IPS DF 6.9 (cell line): ENCODE measurements around the gene AGTPBP1.
"Not testable (repeated sequence)": the region's sequence is repeated elsewhere in the genome, so short reads cannot be mapped to it uniquely, and the experiment has no call there.

Experiments
- DNase-seq: peaks from one replicate; pipeline ENCODE4 v3.0.0-alpha.2; 2013; ENCODE audit warnings: low read depth, low spot score
- H3K27ac ChIP-seq: one replicate; pipeline ENCODE4 v1.5.1; 2013; ENCODE audit warnings: low read length, control low read depth
- H3K27me3 ChIP-seq: 2 replicates; pipeline ENCODE4 v1.6.1; 2013; ENCODE audit warnings: mild to moderate bottlenecking, low read length; ENCODE audit not compliant: control insufficient read depth, insufficient read depth
- H3K36me3 ChIP-seq: 2 replicates; pipeline ENCODE4 v1.6.1; 2013; ENCODE audit warnings: low read length; ENCODE audit not compliant: control insufficient read depth, insufficient read depth
- H3K4me1 ChIP-seq: 2 replicates; pipeline ENCODE4 v1.6.1; 2013; ENCODE audit warnings: low read length; ENCODE audit not compliant: control insufficient read depth, insufficient read depth
- H3K4me3 ChIP-seq: 2 replicates; pipeline ENCODE4 v1.5.1; 2013; ENCODE audit warnings: mild to moderate bottlenecking, low read length
- H3K9me3 ChIP-seq: 2 replicates; pipeline ENCODE4 v1.6.1; 2013; ENCODE audit warnings: low read length, inconsistent platforms; ENCODE audit not compliant: control insufficient read depth, insufficient read depth
- WGBS: extraction: QIAGEN DNeasy Blood & Tissue Kit; methylation state at CpG from one replicate; pipeline ENCODE4 v1.1.7; 2013; ENCODE audit warnings: mixed read lengths, missing lambda C conversion rate; ENCODE audit not compliant: insufficient read length, insufficient coverage; 5-methylcytosine and 5-hydroxymethylcytosine counted together

Gene AGTPBP1

GRCh38 chr9:85594316-85594715, 147.4 kb downstream of the AGTPBP1 start:
- Histone ChIP-seq H3K27me3 (no peaks in the 10 kb centered on the region), H3K36me3 (no peaks in the 10 kb centered on the region), H3K27ac (no peak overlapping the region), H3K4me3 (no peak overlapping the region), H3K9me3 (no peaks in the 10 kb centered on the region), H3K4me1 (no peaks in the 10 kb centered on the region)
- no CpG with 5 or more reads among the region's 3 CpGs for WGBS
- no peak for DNase-seq

DNA sequence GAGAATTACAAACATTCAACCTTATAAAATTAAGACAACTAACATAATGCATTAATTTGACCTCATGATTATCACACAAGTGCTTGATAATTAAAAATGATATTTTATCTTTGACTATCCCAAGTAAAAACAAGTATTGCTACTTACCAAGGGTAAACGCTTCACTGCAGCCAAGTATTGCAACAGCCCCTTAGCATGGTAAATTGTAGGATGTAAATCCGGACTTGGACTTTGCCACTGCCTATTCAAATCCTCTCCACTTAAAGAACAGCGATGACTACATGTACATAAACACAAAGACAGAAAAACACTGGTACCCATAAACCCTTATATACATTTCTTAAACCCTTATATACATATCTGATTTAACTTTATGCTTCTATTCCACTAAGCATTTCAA, 155.1 kb downstream of the AGTPBP1 start:
- no CpG with 5 or more reads among the region's 3 CpGs for WGBS
- Histone ChIP-seq H3K27ac (no peak overlapping the region), H3K9me3 (no peaks in the 10 kb centered on the region), H3K36me3 (no peaks in the 10 kb centered on the region), H3K27me3 (no peaks in the 10 kb centered on the region), H3K4me3 (no peak overlapping the region), H3K4me1 (no peaks in the 10 kb centered on the region)
- no peak for DNase-seq

GRCh38 chr9:85577353-85577952, 164.3 kb downstream of the AGTPBP1 start:
- Histone ChIP-seq H3K4me3 (no peak overlapping the region), H3K27me3 (no peaks in the 10 kb centered on the region), H3K4me1 (no peaks in the 10 kb centered on the region), H3K27ac (no peak overlapping the region), H3K9me3 (no peaks in the 10 kb centered on the region), H3K36me3 (no peaks in the 10 kb centered on the region)
- no peak for DNase-seq
- WGBS, result no CpG with 5 or more reads among the region's 1 CpG

DNA sequence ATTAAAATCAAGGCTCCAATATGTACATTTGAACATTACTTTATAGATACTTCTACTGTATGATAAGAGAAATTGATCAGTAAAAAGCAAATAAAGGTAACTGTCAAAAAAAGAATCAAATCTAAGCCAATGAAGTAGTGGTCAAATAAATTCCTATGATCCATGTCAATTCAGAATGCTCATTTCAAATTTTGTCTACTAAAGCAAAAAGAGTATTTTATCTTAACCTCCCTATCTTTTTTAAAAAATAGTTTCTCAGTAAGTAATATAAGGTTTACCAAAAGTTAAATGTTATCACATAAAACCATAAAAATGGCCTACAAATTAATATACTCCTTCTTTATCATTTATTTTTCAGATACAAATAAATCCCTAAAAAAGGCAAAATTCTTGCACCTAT, 165.9 kb downstream of the AGTPBP1 start:
- H3K27ac ChIP-seq, result no peak overlapping the region
- H3K9me3 ChIP-seq, result no peaks in the 10 kb centered on the region
- H3K27me3 ChIP-seq, result no peaks in the 10 kb centered on the region
- H3K36me3 ChIP-seq, result no peaks in the 10 kb centered on the region
- DNase-seq, result no peak
- no peaks in the 10 kb centered on the region for H3K4me1 ChIP-seq
- no peak overlapping the region for H3K4me3 ChIP-seq

GRCh38 chr9:85573546-85573945, 168.2 kb downstream of the AGTPBP1 start:
- H3K27ac ChIP-seq, DNase-seq, H3K9me3 ChIP-seq, H3K4me3 ChIP-seq, H3K27me3 ChIP-seq, H3K4me1 ChIP-seq, H3K36me3 ChIP-seq: not testable (repeated sequence)
- WGBS, result no CpG with 5 or more reads among the region's 26 CpGs

DNA sequence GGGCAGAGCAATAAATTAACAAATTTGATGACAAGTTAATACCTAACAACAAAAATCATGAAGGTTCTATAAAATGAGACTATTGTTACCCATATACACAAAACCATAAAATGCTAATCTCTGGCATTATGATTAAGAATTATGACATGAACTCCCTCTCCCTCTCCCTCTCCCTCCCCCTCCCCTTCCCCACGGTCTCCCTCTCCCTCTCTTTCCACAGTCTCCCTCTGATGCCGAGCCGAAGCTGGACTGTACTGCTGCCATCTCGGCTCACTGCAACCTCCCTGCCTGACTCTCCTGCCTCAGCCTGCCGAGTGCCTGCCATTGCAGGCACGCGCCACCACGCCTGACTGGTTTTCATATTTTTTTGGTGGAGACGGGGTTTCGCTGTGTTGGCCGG, 168.8 kb downstream of the AGTPBP1 start:
- not testable (repeated sequence) for DNase-seq, H3K9me3 ChIP-seq, H3K27me3 ChIP-seq, H3K27ac ChIP-seq, H3K4me1 ChIP-seq, H3K4me3 ChIP-seq, H3K36me3 ChIP-seq
- WGBS, result no CpG with 5 or more reads among the region's 11 CpGs

GRCh38 chr9:85569988-85570387, 171.8 kb downstream of the AGTPBP1 start:
- Histone ChIP-seq H3K4me3 (no peak overlapping the region), H3K36me3 (no peaks in the 10 kb centered on the region), H3K27ac (no peak overlapping the region), H3K4me1 (no peaks in the 10 kb centered on the region), H3K9me3 (no peaks in the 10 kb centered on the region), H3K27me3 (no peaks in the 10 kb centered on the region)
- DNase-seq, result no peak
- WGBS, result no CpG with 5 or more reads among the region's 2 CpGs

DNA sequence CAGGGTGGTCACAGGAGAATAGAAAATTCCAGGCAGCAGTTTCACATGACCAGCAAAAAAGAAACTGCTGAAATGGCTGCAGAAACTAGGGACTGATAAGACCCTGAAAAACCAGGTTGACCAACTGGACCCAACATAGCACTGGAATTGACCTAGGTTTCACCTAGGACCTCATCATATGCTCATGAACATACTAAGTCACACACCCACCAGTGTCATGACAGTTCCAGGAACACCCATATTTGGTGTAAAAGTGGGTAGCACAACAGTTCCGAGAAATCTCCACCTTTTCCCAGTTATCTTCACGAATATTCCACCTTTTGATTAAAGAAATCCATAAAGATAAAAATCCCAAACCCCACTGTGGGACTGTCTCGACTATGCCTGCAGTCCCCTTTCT, 182.2 kb downstream of the AGTPBP1 start:
- no peaks in the 10 kb centered on the region for H3K4me1 ChIP-seq
- WGBS, result no CpG with 5 or more reads among the region's 3 CpGs
- no peaks in the 10 kb centered on the region for H3K9me3 ChIP-seq
- H3K36me3 ChIP-seq, result no peaks in the 10 kb centered on the region
- no peaks in the 10 kb centered on the region for H3K27me3 ChIP-seq
- no peak overlapping the region for H3K27ac ChIP-seq
- no peak overlapping the region for H3K4me3 ChIP-seq
- no peak for DNase-seq

- Histone ChIP-seq H3K4me1 (no peaks in the 10 kb centered on the region), H3K27me3 (no peaks in the 10 kb centered on the region), H3K9me3 (no peaks in the 10 kb centered on the region), H3K36me3 (no peaks in the 10 kb centered on the region), H3K4me3 (no peak overlapping the region), H3K27ac (no peak overlapping the region)
- no CpG with 5 or more reads among the region's 1 CpG for WGBS
- DNase-seq, result no peak
Measured at GRCh38 chr9:85554349-85554748, 187.4 kb downstream of the AGTPBP1 start.

GRCh38 chr9:85553475-85553874, 188.3 kb downstream of the AGTPBP1 start:
- H3K4me3 ChIP-seq, result no peak overlapping the region
- no peaks in the 10 kb centered on the region for H3K27me3 ChIP-seq
- no peaks in the 10 kb centered on the region for H3K36me3 ChIP-seq
- no peaks in the 10 kb centered on the region for H3K9me3 ChIP-seq
- no peaks in the 10 kb centered on the region for H3K4me1 ChIP-seq
- WGBS, result no CpG with 5 or more reads among the region's 5 CpGs
- no peak for DNase-seq
- H3K27ac ChIP-seq, result no peak overlapping the region

GRCh38 chr9:85547599-85547998, 194.2 kb downstream of the AGTPBP1 start:
- Histone ChIP-seq H3K4me3 (no peak overlapping the region), H3K4me1 (no peaks in the 10 kb centered on the region), H3K27me3 (no peaks in the 10 kb centered on the region), H3K27ac (no peak overlapping the region), H3K9me3 (no peaks in the 10 kb centered on the region), H3K36me3 (no peaks in the 10 kb centered on the region)
- no peak for DNase-seq
- WGBS, result no CpG with 5 or more reads among the region's 2 CpGs
